NCI-H526 (cell line): ENCODE data around the gene PNO1.

Experiments
- DNase-seq, 2 experiments: peaks; one replicate each; lab custom pipeline; 2025; lab: John Stamatoyannopoulos, UW

Gene PNO1

GRCh38 chr2:68193787-68194372, 36.2 kb downstream of the PNO1 start:
- DNase-seq = no peak

- DNase-seq = no peak
Observed at GRCh38 chr2:68195096-68195495, 37.4 kb downstream of the PNO1 start.

GRCh38 chr2:68196120-68196716, 38.5 kb downstream of the PNO1 start:
- peak; percentile 79 to 86 for DNase-seq

GRCh38 chr2:68200157-68200787, 42.6 kb downstream of the PNO1 start:
- DNase-seq = no peak

GRCh38 chr2:68203587-68203986, 45.9 kb downstream of the PNO1 start:
- DNase-seq = no peak

GRCh38 chr2:68206793-68207192, 49.1 kb downstream of the PNO1 start:
- DNase-seq = no peak

GRCh38 chr2:68214381-68214780, 56.7 kb downstream of the PNO1 start:
- no peak for DNase-seq

GRCh38 chr2:68216454-68217310, 59.0 kb downstream of the PNO1 start:
- DNase-seq = peak; percentile 18 to 19

GRCh38 chr2:68217729-68218128, 60.0 kb downstream of the PNO1 start:
- DNase-seq = no peak

- no peak for DNase-seq
Observed at GRCh38 chr2:68218343-68218901, 60.7 kb downstream of the PNO1 start.

- no peak for DNase-seq
Observed at GRCh38 chr2:68222287-68222686, 64.6 kb downstream of the PNO1 start.

GRCh38 chr2:68223419-68223818, 65.7 kb downstream of the PNO1 start:
- DNase-seq = no peak

- peak in 1 of 2 experiments; percentile 17 for DNase-seq
Observed at GRCh38 chr2:68225119-68225632, 67.5 kb downstream of the PNO1 start.
